ENCODE results near the gene CDPF1.

- TF ChIP-seq CTCF (IDR thresholded peaks at IDR 0.05) (no peak), EZH2 (IDR thresholded peaks at IDR 0.05) (no peak)
Measured at GRCh38 chr22:46245511-46245910, 4.6 kb downstream of the CDPF1 start.

All from neural progenitor cell (in vitro differentiated cells).